Prostate gland (tissue), 2 donors: ENCODE data around the gene NOXA1.

ENCODE experiments used
- POLR2A ChIP-seq: fragments of 450-650 bp; IDR thresholded peaks from one replicate; pipeline ENCODE4 v1.6.1; 2016; ENCODE audit warnings: antibody characterized with exemption, mild to moderate bottlenecking
- POLR2AphosphoS5 ChIP-seq: sonication (generic); formaldehyde crosslinking; IDR thresholded peaks from one replicate; pipeline ENCODE4 v1.6.1; 2017; ENCODE audit warnings: antibody characterized with exemption
- TF ChIP-seq, protein P1 (sequence below), 4 experiments: fragments of 200-600 bp in 2 of 4; fragments of 450-650 bp in 2 of 4; sonication (generic) in 2 of 4; IDR thresholded peaks; 1 replicate in 3 of 4; 2 replicates in 1 of 4; pipeline ENCODE4 v1.5.1; 2016 to 2019; ENCODE audit warnings: antibody characterized with exemption in 4 of 4, mild to moderate bottlenecking in 2 of 4, moderate library complexity in 2 of 4

DNA sequence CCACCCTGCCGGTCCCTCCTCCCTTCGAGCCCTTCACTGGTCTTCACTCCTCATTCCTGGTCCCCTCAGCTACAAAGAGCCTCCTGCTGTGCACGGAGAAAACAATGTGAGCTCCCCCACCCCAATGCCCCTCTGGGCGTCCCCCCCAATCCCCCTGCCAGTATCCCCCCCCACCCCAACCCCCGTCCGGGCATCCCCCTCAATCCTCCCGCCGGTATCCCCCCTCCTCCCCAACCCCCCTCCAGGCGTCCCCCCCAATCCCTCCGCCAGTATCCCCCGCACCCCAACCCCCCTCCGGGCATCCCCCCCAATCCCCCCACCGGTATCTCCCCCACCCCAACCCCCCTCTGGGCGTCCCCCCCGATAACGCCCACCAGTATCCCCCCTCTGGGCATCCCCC lies 43.0 kb upstream of the NOXA1 start:
- TF ChIP-seq, protein P1, sequence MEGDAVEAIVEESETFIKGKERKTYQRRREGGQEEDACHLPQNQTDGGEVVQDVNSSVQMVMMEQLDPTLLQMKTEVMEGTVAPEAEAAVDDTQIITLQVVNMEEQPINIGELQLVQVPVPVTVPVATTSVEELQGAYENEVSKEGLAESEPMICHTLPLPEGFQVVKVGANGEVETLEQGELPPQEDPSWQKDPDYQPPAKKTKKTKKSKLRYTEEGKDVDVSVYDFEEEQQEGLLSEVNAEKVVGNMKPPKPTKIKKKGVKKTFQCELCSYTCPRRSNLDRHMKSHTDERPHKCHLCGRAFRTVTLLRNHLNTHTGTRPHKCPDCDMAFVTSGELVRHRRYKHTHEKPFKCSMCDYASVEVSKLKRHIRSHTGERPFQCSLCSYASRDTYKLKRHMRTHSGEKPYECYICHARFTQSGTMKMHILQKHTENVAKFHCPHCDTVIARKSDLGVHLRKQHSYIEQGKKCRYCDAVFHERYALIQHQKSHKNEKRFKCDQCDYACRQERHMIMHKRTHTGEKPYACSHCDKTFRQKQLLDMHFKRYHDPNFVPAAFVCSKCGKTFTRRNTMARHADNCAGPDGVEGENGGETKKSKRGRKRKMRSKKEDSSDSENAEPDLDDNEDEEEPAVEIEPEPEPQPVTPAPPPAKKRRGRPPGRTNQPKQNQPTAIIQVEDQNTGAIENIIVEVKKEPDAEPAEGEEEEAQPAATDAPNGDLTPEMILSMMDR (IDR thresholded peaks at IDR 0.05) = no peak
- no peak for TF ChIP-seq POLR2AphosphoS5
- no peak for TF ChIP-seq POLR2A
